ENCODE results near the gene CACNA1C.

The CACNA1C gene

GRCh38 chr12:2194060-2194459 is 141.3 kb downstream of the CACNA1C start:
- no peak overlapping the region for H3K4me3 Mint-ChIP-seq
- H3K27me3 Mint-ChIP-seq = no peaks in the 10 kb centered on the region
- ATAC-seq = no peak
- no peaks in the 10 kb centered on the region for H3K4me1 Mint-ChIP-seq
- no peaks in the 10 kb centered on the region for H3K9me3 Mint-ChIP-seq
- H3K27ac Mint-ChIP-seq = no peak overlapping the region
- DNase-seq = no peak

- Mint-ChIP-seq H3K27ac (no peak overlapping the region), H3K4me3 (no peak overlapping the region), H3K9me3 (no peaks in the 10 kb centered on the region), H3K4me1 (no peaks in the 10 kb centered on the region), H3K27me3 (no peaks in the 10 kb centered on the region)
- DNase-seq (no peak), ATAC-seq (no peak)
These were observed 141.8 kb downstream of the CACNA1C start for GRCh38 chr12:2194571-2194970.

- DNase-seq (no peak), ATAC-seq (no peak)
- no peak overlapping the region for H3K27ac Mint-ChIP-seq
- no peaks in the 10 kb centered on the region for H3K9me3 Mint-ChIP-seq
- no peaks in the 10 kb centered on the region for H3K27me3 Mint-ChIP-seq
- H3K4me1 Mint-ChIP-seq = no peaks in the 10 kb centered on the region
- H3K4me3 Mint-ChIP-seq = no peak overlapping the region
These were observed 142.3 kb downstream of the CACNA1C start for GRCh38 chr12:2195085-2195484.

GRCh38 chr12:2198005-2198501 is 145.3 kb downstream of the CACNA1C start:
- Mint-ChIP-seq H3K9me3 (no peaks in the 10 kb centered on the region), H3K27ac (no peak overlapping the region), H3K4me1 (no peaks in the 10 kb centered on the region), H3K27me3 (no peaks in the 10 kb centered on the region), H3K4me3 (no peak overlapping the region)
- no peak for ATAC-seq
- DNase-seq = no peak

- no peaks in the 10 kb centered on the region for H3K4me1 Mint-ChIP-seq
- ATAC-seq (no peak), DNase-seq (no peak)
- H3K27ac Mint-ChIP-seq = no peak overlapping the region
- H3K4me3 Mint-ChIP-seq = no peak overlapping the region
- H3K9me3 Mint-ChIP-seq = no peaks in the 10 kb centered on the region
- no peaks in the 10 kb centered on the region for H3K27me3 Mint-ChIP-seq
These were observed 145.8 kb downstream of the CACNA1C start for GRCh38 chr12:2198542-2198941.

- no peaks in the 10 kb centered on the region for H3K4me1 Mint-ChIP-seq
- no peaks in the 10 kb centered on the region for H3K27me3 Mint-ChIP-seq
These were observed 153.2 kb downstream of the CACNA1C start for GRCh38 chr12:2205996-2206395.

GRCh38 chr12:2208837-2209635 is 156.2 kb downstream of the CACNA1C start:
- Mint-ChIP-seq H3K4me1 (no peaks in the 10 kb centered on the region), H3K27me3 (no peaks in the 10 kb centered on the region), H3K4me3 (no peak overlapping the region), H3K27ac (no peak overlapping the region), H3K9me3 (no peaks in the 10 kb centered on the region)
- ATAC-seq = no peak
- no peak for DNase-seq

More at GRCh38 chr12:2205996-2206395, 153.2 kb downstream of the CACNA1C start:
- no peak overlapping the region for H3K27ac Mint-ChIP-seq
- H3K4me3 Mint-ChIP-seq = no peak overlapping the region
- ATAC-seq (no peak), DNase-seq (no peak)
- no peaks in the 10 kb centered on the region for H3K9me3 Mint-ChIP-seq

GRCh38 chr12:2211119-2211518 is 158.3 kb downstream of the CACNA1C start:
- H3K4me1 Mint-ChIP-seq = no peaks in the 10 kb centered on the region
- H3K9me3 Mint-ChIP-seq = no peaks in the 10 kb centered on the region
- no peak for DNase-seq
- no peak for ATAC-seq
- no peak overlapping the region for H3K4me3 Mint-ChIP-seq
- H3K27me3 Mint-ChIP-seq = no peaks in the 10 kb centered on the region
- H3K27ac Mint-ChIP-seq = no peak overlapping the region

- ATAC-seq = no peak
- Mint-ChIP-seq H3K4me1 (no peaks in the 10 kb centered on the region), H3K27me3 (no peaks in the 10 kb centered on the region), H3K4me3 (no peak overlapping the region), H3K27ac (no peak overlapping the region), H3K9me3 (no peaks in the 10 kb centered on the region)
- no peak for DNase-seq
These were observed 159.8 kb downstream of the CACNA1C start for GRCh38 chr12:2212537-2212936.

- DNase-seq = no peak
- H3K27ac Mint-ChIP-seq = peak overlapping the region in 1 of 2 donors; percentile 32
- no peaks in the 10 kb centered on the region for H3K27me3 Mint-ChIP-seq
- no peak for ATAC-seq
- H3K4me1 Mint-ChIP-seq = no peaks in the 10 kb centered on the region
- H3K9me3 Mint-ChIP-seq = no peaks in the 10 kb centered on the region
- no peak overlapping the region for H3K4me3 Mint-ChIP-seq
These were observed 160.4 kb downstream of the CACNA1C start for GRCh38 chr12:2212971-2213869.

GRCh38 chr12:2214411-2214810 is 161.6 kb downstream of the CACNA1C start:
- no peaks in the 10 kb centered on the region for H3K4me1 Mint-ChIP-seq
- ATAC-seq = no peak
- no peak overlapping the region for H3K4me3 Mint-ChIP-seq

GRCh38 chr12:2215709-2216560 is 163.1 kb downstream of the CACNA1C start:
- Mint-ChIP-seq H3K27ac (no peak overlapping the region), H3K27me3 (no peaks in the 10 kb centered on the region), H3K4me1 (no peaks in the 10 kb centered on the region), H3K4me3 (no peak overlapping the region), H3K9me3 (peaks cover 0 to 5% of the 10 kb centered on the region in 2 donors)
- ATAC-seq (no peak), DNase-seq (no peak)

More at GRCh38 chr12:2214411-2214810, 161.6 kb downstream of the CACNA1C start:
- DNase-seq = no peak
- no peaks in the 10 kb centered on the region for H3K9me3 Mint-ChIP-seq
- no peak overlapping the region for H3K27ac Mint-ChIP-seq
- no peaks in the 10 kb centered on the region for H3K27me3 Mint-ChIP-seq

GRCh38 chr12:2218706-2219105 is 165.9 kb downstream of the CACNA1C start:
- Mint-ChIP-seq H3K27ac (no peak overlapping the region), H3K4me1 (no peaks in the 10 kb centered on the region), H3K4me3 (no peak overlapping the region), H3K9me3 (peaks cover 0 to 9% of the 10 kb centered on the region in 2 donors), H3K27me3 (no peaks in the 10 kb centered on the region)
- ATAC-seq (no peak), DNase-seq (no peak)

- no peaks in the 10 kb centered on the region for H3K4me1 Mint-ChIP-seq
- H3K9me3 Mint-ChIP-seq = peaks cover 0 to 9% of the 10 kb centered on the region in 2 donors
- ATAC-seq = no peak
- no peaks in the 10 kb centered on the region for H3K27me3 Mint-ChIP-seq
- no peak overlapping the region for H3K4me3 Mint-ChIP-seq
- H3K27ac Mint-ChIP-seq = no peak overlapping the region
- no peak for DNase-seq
These were observed 168.3 kb downstream of the CACNA1C start for GRCh38 chr12:2221030-2221621.

GRCh38 chr12:2222691-2223090 is 169.9 kb downstream of the CACNA1C start:
- Mint-ChIP-seq H3K4me3 (no peak overlapping the region), H3K4me1 (no peaks in the 10 kb centered on the region), H3K9me3 (peaks cover 0 to 9% of the 10 kb centered on the region in 2 donors), H3K27me3 (peaks cover 10% of the 10 kb centered on the region), H3K27ac (no peak overlapping the region)
- no peak for DNase-seq
- no peak for ATAC-seq
